Skin epidermis (tissue), 12 donors: ENCODE results near the gene RPS19.

Source experiments
- H3K27ac ChIP-seq, 21 experiments: fragments of 200-600 bp; sonication (generic) in 11 of 21; one replicate each; pipeline ENCODE4 v1.5.0; 2020; ENCODE audit warnings: mild to moderate bottlenecking in 3 of 21, inconsistent platforms in 2 of 21, moderate library complexity in 2 of 21
- H3K4me3 ChIP-seq, 7 experiments: fragments of 200-600 bp; sonication (generic) in 2 of 7; one replicate each; pipeline ENCODE4 v1.5.0; 2020; ENCODE audit warnings: inconsistent platforms in 2 of 7, mild to moderate bottlenecking in 2 of 7, moderate library complexity in 1 of 7

Gene RPS19

DNA sequence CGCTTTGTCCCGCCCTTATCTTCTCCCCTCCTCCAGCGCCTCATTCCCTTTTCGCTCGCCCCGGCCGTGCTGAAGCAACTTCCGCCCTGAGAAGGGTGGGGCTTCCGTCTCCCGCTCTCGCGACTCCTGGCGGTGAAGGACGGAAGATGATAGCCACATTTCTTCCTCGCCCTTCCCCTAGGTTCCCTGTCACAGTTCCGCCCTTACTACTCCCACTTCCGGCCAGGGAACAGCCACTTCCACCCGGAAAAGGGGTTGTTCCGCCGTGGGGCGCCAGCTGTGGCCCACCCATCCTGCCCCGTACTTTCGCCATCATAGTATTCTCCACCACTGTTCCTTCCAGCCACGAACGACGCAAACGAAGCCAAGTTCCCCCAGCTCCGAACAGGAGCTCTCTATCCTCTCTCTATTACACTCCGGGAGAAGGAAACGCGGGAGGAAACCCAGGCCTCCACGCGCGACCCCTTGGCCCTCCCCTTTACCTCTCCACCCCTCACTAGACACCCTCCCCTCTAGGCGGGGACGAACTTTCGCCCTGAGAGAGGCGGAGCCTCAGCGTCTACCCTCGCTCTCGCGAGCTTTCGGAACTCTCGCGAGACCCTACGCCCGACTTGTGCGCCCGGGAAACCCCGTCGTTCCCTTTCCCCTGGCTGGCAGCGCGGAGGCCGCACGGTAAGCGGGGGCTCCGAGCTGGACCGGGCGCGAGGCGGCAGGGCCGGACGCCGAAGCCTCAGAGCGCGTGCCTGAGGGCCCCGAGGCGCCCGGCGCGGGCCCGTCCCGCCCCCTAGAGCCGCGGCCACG, at the start of gene RPS19:
Gene RPS19, plus strand, starts transcription at position 638 of the 801 bp plus-strand sequence. CDS start 520 bp downstream, outside the sequence.
- peak within 1 kb of the TSS; percentile 85 to 100 (median 98) for H3K27ac ChIP-seq
- peak within 1 kb of the TSS; percentile 54 to 95 (median 75) for H3K4me3 ChIP-seq

DNA sequence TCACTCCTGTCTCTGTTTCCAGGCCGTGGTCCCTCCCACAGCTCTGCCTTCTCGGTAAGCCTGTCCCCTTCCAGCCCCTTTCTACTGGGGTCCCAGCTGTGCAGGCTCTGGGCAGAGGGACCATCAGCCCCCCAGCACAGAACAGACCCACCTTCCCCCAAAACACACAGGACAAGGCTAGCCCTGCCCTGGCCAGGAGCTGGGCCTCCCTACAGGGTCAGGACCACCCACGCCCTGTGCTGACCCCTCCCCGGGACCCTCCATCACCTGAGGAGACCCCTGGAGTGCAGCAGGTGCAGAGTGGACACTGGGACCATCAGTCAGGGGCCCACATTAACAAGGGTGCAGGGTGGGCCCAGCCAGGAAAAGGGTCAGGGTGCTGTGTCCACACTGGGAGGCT, 49.8 kb upstream of the RPS19 start:
- no peak overlapping the region for H3K4me3 ChIP-seq
- peak overlapping the region in 15 of 21 experiments; percentile 3 to 76 (median 54) for H3K27ac ChIP-seq

DNA sequence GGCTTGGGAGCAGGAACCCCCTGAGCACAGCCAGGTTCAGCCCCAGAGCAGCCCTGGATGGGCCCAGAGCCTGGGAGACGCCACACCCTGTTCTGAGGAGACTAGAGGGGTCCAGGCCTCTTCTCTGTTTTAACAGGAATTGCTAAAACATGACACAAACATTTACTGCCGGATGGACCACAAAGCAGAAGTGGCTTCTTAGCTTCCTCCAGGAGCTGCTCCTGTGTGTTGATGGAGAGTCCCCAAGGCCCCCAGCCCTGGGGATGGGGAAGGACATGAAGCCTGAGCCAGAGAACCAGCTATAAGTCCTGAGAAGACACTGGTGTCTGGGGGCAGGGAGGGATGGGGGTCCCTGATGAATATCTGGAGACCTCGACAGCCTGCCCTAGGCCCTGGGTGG, 49.0 kb upstream of the RPS19 start:
- peak overlapping the region in 12 of 21 experiments; percentile 3 to 76 (median 56) for H3K27ac ChIP-seq
- H3K4me3 ChIP-seq: no peak overlapping the region

DNA sequence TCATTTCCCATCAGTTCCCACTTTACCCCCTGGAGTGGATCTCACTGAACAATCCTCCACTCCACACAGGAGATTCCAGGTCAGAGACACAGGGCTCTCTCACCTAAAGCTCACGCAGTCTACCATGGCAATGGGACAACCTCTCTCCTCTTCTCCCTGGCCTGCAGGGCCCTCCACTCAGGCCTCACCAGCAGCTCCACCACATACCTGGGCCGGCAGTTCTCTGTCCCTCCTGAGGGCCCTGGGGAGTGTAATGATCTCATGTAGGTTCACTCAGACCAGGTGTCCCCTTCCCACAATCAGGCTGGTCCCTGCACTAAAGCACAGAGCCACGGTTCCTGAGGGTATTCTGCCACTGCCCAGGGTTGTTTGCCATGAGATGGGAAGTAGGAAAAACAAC, 48.1 kb upstream of the RPS19 start:
- H3K4me3 ChIP-seq: no peak overlapping the region
- peak overlapping the region in 2 of 21 experiments; percentile 30 to 76 for H3K27ac ChIP-seq

DNA sequence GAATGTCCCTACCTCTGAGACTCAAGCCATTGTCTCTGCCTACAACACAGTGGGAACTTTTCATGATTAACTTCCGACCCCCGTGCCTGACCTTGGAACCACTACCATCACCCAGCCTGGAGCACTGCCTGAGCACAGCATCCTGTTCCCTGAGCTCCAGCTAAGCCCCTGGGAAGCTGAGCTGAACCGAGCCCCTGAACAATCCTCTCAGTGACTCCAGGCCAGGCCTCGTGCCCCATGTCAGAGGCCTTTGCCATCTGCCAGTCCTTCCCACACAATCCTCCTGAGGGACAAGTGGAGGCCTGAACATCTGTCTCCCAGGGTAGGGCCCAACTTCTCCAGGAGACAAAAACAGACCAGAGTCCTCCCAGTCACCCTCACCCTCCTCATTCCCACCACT, 46.1 kb upstream of the RPS19 start:
- Histone ChIP-seq H3K27ac (no peak overlapping the region), H3K4me3 (no peak overlapping the region)

DNA sequence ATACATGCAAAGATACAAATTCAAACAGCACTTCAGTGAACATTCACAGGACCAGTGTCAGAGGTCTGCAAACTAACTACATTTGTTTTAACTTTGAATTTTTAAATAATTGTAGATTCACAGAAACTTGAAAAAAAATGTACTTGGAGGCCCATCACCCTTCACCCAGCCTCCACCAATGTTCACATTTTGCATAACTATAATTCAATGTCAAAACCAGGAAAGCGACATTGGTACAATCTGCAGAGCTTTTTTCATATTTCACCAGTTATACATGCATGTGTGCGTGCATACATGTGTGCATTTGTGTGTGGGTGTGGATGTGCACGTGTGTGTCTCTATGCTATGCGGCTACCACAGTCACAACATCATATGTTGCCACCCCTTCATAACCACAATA, 44.8 kb upstream of the RPS19 start:
- Histone ChIP-seq H3K27ac (no peak overlapping the region), H3K4me3 (no peak overlapping the region)

DNA sequence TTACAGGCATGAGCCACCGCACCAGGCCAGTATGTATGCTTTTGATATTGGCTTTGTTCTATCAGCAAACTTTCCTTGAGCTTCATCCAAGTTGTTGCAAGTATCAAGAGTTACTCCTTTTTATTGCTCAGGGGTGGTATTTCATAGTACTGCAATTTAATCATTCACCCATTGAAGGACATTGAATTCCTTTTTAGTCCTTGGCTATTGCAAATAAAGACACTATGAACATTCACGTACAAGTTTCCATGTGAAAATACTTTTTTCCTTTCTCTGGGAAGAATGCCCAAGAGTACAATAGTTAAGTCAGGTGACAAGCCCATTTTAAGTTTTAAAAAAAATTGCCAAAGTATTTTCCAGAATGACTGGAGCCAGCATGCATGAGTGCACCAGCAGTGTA, 43.3 kb upstream of the RPS19 start:
- Histone ChIP-seq H3K4me3 (no peak overlapping the region), H3K27ac (no peak overlapping the region)

DNA sequence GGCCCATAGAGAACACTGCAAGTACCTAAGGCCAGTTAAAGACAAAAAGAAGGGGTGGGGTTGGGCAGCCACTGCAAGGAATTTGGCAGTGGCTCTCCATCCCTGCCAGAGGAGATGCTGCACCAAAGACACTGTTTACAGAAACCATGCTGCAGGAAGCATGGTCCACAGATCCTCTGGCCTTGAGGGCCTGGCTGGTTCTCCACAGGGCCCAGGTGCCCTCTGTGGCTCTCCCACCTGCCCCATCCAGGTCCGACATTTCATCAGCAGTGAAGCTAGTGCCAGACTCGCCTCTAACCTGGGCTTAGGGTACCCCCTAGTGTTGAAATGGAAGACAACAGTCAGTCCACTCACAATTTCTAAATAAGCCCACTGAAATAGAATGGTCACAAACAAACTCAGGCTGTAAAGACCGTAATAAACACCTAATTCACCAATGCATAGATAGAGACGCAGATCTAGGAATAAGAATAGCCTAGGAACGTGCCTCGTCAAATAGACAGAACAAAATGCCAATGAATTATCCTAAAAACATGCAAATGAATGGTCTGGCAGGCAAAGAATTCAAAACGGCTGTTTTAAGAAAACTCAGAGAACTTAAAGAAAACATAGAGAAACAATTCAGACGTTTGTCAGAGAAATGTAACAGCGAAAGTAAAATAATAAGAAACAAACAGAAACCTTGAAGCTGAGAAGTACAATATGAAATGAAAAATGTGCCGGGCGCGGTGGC, 38.9 kb upstream of the RPS19 start:
- Histone ChIP-seq H3K4me3 (no peak overlapping the region), H3K27ac (no peak overlapping the region)

DNA sequence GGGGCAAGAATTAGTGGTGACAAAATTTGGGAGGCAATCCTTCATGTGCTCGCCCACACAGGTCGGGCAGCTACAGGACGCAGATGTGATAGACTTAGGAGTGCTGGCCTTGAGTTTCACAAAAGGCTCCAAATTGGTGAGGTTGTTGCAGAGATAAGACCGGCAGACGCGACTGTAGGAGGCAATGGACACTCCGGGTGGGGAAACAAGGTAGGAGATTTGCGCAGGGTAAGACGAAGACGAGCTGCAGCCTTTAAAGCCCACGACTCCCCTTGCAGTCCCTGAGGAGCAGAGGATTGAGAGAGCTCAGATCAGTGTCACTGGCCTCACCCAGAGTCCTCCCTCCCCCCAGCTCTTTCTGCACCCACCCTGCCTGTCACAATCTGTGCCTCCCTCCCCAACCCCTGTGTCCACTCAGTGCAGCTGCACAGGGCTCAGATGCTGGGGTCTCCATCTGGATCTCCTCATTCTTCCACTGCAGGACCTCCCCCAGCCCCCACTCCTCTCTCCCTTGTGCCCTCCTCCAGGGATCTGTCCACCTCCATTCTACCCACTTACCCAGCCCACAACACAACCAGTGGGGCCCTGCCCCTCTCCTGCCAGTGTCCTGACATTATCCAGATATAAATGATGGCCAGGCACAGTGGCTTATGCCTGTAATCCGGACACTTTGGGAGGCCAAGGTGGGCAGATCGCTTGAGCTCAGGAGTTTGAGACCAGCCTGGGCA, 21.9 kb upstream of the RPS19 start:
- no peak overlapping the region for H3K27ac ChIP-seq
- H3K4me3 ChIP-seq: no peak overlapping the region

DNA sequence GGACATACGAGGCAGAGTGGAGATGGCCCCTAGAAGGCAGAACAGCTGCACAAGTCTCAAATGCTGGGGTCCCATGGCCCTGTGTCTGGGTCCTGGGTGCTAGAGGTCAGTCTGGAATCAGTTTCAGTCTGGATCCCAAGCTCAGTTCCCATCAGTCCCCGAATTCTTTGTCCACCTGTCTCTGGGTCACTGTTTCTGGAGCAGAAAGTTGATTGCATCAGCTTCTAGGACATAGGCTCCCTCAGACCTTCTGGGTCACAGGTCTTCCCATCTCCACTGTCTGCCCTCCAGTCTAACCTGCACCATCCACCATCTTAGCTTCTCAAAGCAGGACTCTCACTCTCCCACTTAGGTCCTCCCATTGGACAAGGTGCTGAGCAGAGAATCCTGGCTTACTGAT, 20.8 kb upstream of the RPS19 start:
- no peak overlapping the region for H3K27ac ChIP-seq
- H3K4me3 ChIP-seq: no peak overlapping the region

GRCh38 chr19:41843371-41843770, 16.7 kb upstream of the RPS19 start:
- Histone ChIP-seq H3K27ac (no peak overlapping the region), H3K4me3 (no peak overlapping the region)

GRCh38 chr19:41844601-41845000, 15.5 kb upstream of the RPS19 start, which contains the start of gene LYPD4:
Gene LYPD4 (minus strand): TSS chr19:41844683. CDS start chr19:41839285, 5,398 bp downstream.
- H3K27ac ChIP-seq: no peak within 1 kb of the TSS
- no peak within 1 kb of the TSS for H3K4me3 ChIP-seq

DNA sequence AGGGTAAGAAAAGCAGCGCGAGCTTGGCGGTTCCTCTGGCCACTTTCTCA, 15.2 kb upstream of the RPS19 start, which contains the start of gene DMRTC2:
Gene DMRTC2, plus strand, starts transcription at position 42 of the 50 bp plus-strand sequence. CDS start 2,387 bp downstream, outside the sequence.
- Histone ChIP-seq H3K27ac (no peak within 1 kb of the TSS), H3K4me3 (no peak within 1 kb of the TSS)

DNA sequence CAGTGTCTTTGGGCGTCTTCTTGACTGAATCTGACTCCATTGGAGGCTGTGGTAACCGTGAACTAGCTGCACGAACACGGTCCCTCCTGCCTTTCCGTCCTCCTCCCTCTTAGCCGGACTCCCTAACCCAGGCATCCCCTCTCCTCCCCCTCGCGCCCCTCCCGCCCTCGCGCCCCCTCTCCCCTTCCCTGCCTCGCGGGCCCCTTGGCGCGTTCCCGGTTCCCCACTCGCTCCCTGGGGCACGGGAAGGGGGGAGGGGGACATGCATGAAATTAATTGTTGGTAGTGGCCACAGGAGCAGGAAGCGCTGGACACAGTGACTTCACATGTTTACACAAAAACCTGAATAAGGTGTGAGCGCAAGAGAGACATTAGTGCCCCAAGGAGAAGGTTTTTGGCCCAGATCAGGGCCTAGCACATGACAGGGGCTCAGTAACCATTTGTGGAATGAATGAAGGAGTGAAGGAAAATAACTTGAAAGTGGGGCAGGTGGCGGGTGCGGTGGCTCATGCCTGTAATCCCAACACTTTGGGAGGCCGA, 14.9 kb upstream of the RPS19 start:
- no peak overlapping the region for H3K4me3 ChIP-seq

DNA sequence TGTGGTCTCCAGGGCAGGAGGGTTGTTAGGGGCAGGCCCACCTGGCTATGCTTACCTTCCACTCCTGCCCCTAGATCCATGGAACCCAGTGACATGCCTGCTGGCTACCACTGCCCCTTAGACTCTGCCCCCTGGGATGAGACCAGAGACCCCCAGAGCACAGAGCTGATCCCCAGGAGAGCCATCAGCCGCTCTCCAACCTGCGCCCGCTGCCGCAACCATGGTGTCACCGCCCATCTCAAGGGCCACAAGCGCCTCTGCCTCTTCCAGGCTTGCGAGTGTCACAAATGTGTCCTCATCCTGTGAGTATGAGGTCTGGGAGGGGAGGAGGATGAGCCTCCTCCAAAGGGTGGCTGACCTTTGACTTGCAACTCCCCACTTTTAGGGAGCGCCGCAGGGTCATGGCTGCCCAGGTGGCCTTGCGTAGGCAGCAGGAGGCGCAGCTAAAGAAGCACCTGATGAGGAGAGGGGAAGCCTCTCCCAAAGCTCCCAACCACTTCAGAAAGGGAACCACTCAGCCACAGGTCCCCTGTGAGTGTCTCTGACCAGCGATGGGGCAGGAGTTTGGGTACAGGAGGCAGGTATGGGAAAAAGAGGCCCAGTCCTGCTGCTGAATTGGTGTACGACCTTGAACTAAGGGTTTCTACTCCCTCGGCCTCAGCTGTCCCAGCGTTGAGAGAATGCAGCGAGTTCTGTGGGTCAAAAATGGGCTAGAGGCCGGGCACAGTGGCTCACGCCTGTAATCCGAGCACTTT, 12.5 kb upstream of the RPS19 start:
- H3K4me3 ChIP-seq: no peak overlapping the region
- H3K27ac ChIP-seq: no peak overlapping the region

More for the DNA sequence above, 14.9 kb upstream of the RPS19 start:
- H3K27ac ChIP-seq: no peak overlapping the region

GRCh38 chr19:41848666-41849065, 11.4 kb upstream of the RPS19 start:
- Histone ChIP-seq H3K27ac (no peak overlapping the region), H3K4me3 (no peak overlapping the region)

DNA sequence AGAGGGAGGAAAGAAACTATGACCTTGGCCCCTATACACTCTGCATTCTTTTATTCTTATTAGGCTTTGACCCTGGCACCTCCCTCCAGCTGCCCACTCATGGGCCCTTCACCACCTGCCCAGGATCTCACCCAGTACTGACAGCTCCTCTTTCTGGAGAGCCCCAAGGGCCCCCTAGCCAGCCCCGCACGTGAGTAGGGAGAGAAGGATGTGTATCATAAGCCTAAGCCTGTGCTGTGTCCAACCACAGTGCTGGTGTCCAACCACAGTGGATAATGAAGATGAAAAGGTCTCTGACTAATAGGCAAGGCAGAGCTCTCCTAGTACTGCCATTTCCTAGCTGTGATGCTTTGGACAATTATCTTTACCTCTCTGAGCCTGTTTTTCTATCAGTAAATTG, 11.0 kb upstream of the RPS19 start:
- no peak overlapping the region for H3K27ac ChIP-seq
- no peak overlapping the region for H3K4me3 ChIP-seq

- Histone ChIP-seq H3K4me3 (no peak overlapping the region), H3K27ac (no peak overlapping the region)
Observed at GRCh38 chr19:41850381-41850780, 9.7 kb upstream of the RPS19 start.

DNA sequence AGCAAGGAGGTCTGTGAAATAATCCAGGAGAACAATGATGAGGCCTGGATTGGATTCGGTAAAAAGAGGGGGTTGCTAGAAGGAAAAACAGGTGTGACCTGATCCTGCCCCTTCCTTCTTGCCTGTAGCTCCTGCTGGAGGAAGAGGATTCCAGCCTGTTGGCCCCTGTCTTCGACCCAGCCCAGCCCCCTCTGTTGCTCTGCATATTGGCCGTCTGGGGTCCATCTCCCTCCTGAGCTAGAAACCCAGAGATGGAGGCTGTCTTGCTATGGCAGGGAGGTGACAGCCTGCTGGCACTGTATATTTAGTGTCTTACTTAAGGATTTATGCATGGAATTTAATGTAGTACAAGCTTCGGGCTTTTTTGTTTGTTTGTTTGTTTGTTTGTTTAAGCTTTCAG, 8.6 kb upstream of the RPS19 start:
- Histone ChIP-seq H3K27ac (no peak overlapping the region), H3K4me3 (no peak overlapping the region)

- Histone ChIP-seq H3K27ac (no peak overlapping the region), H3K4me3 (no peak overlapping the region)
Observed at GRCh38 chr19:41853344-41853743, 6.7 kb upstream of the RPS19 start.
